Activated CD8-positive, alpha-beta memory T cell treated with anti-CD3 and anti-CD28 coated beads, Interleukin-2, amount 10 ng/mL, durations not matched to agents 7 days and 5 days (primary cell): Measurements from ENCODE around the gene LYPD3. TPM values are rescaled to one million over a fixed set of nuclear protein-coding genes. Genes with fewer than 3 reads are reported as not detected.
"Not testable (repeated sequence)": the region's sequence is repeated elsewhere in the genome, so short reads cannot be mapped to it uniquely, and the experiment has no call there.

Experiments used
- ATAC-seq: fragments of 150-1000 bp; cut with Tn5 transposase; one replicate; pipeline ENCODE4 v1.10.0; 2021; ENCODE audit warnings: moderate library complexity
- CTCF ChIA-PET: fragments of 350-600 bp; sonication (Branson Sonifier 250); formaldehyde crosslinking; loops from one replicate; lab custom pipeline; 2021; ENCODE audit warnings: antibody characterized with exemption; lab: Charles Lee
- DNase-seq: peaks from one replicate; pipeline ENCODE4 v3.0.0-alpha.2; 2020
- H3K27ac Mint-ChIP-seq: one replicate; pipeline ENCODE4 v1.8.0; 2021; ENCODE audit warnings: mild to moderate bottlenecking, mixed read lengths
- H3K27me3 Mint-ChIP-seq: one replicate; pipeline ENCODE4 v1.8.0; 2021; ENCODE audit warnings: mixed read lengths
- H3K36me3 Mint-ChIP-seq: one replicate; pipeline ENCODE4 v1.8.0; 2021; ENCODE audit warnings: mild to moderate bottlenecking, mixed read lengths
- H3K4me1 Mint-ChIP-seq: one replicate; pipeline ENCODE4 v1.8.0; 2021; ENCODE audit warnings: mixed read lengths
- H3K4me3 Mint-ChIP-seq: one replicate; pipeline ENCODE4 v1.8.0; 2021; ENCODE audit warnings: mild to moderate bottlenecking, moderate library complexity, mixed read lengths
- H3K9me3 Mint-ChIP-seq: one replicate; pipeline ENCODE4 v1.8.0; 2022; ENCODE audit warnings: low read depth, mixed read lengths
- total RNA-seq, 2 experiments: library from RNA; stranded (reverse); gene quantifications; one replicate each; pipeline ENCODE4 v1.2.3, GENCODE V29; 2021

LYPD3 gene
- total RNA-seq, 2 experiments from 2014 or later, result 0.23 to 0.33 TPM

DNA sequence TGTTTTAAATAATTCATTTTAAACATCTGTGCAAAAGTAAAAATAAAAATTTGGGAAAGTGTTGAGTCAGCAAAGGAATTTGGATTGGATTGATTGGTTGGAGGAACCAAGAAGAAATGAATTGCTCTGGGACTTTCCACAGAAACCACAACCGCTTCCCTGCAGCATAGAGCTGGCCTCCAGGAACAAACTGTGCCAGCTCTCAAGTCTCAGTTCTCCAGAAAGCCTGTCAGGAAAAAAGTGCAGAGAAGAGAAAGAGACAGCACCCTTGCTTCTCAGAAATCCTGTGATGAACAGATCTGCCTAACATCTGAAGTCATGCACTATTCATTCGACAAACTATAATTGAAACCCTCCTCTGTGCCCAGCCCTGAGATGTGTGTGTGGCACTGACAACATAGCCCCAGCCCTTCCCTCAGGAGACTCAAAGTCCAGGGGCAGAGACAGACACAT lies 14.8 kb downstream of the LYPD3 start:
- CTCF ChIA-PET, result interaction anchor here (1.1 kb wide), 1 partner anchor 69 kb away, joined by 4 read pairs; no protein-coding TSS in a partner anchor
- Mint-ChIP-seq H3K27ac (no peak overlapping the region), H3K9me3 (no peaks in the 10 kb centered on the region), H3K4me3 (no peak overlapping the region), H3K36me3 (no peaks in the 10 kb centered on the region), H3K27me3 (peaks cover 3% of the 10 kb centered on the region), H3K4me1 (peaks cover 13% of the 10 kb centered on the region)
- DNase-seq (no peak), ATAC-seq (no peak)

DNA sequence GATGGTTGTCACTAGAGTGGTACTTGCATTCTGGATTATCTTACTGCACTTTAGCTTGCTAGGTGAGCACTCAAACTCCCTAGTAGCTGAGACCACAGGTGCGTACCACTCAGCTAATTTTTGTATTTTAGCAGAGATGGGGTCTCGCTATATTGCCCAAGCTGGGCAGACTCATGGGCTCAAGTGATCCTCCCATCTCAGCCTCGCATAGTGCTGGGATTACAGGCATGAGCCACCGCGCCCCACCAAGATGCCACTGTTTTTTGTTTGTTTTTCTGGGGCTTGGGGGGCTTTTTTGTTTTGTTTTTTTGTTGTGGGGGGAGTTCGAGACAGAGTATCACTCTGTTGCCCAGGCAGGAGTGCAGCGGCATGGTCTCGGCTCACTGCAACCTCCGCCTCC lies 17.8 kb downstream of the LYPD3 start:
- ATAC-seq, result no peak
- Mint-ChIP-seq H3K27me3 (no peaks in the 10 kb centered on the region), H3K4me1 (peaks cover 16% of the 10 kb centered on the region), H3K9me3 (no peaks in the 10 kb centered on the region), H3K27ac (no peak overlapping the region), H3K36me3 (no peaks in the 10 kb centered on the region), H3K4me3 (no peak overlapping the region)
- no peak for DNase-seq
- CTCF ChIA-PET, result interaction anchor here (0.6 to 8.6 kb wide), 40 partner anchors 9 to 338 kb away, joined by 3 to 274 read pairs (median 5); partner anchors contain the start of genes ETHE1, IRGQ, LYPD3 and PHLDB3

DNA sequence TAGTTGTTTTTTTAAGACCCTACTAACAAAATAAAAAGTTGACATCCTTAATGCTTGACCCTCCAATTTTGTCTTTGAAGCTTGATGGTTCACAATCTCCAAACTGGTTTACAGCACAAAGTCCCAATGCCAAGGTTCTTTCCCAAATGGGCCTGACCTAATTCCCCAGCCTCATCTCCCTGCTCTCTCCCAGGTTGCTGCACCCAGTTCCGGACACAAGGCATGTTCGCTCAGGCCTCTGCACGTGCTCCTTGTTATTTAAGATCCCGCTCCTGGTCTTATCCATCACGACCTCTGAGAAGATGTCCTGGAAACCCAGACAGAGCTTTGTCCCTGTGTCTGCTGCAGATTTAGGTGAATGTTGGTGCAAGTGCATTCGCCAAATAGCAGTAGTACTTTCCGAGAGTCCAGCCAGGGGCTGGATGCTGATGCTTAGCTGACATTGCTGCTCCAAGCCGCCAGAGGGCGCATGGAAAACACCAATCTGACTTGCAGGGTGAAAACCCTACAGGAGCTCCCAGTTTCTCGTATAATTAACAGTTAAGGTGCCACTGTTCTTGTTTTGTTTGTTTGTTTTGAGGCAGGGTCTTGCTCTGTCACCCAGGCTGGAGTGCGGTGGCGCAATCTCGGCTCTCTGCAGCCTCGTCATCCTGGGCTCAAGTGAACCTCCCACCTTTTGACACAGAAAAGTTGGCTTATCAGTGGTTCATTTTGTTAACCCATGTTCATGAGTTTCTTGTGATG lies 18.5 kb downstream of the LYPD3 start:
- CTCF ChIA-PET, result interaction anchor here (0.6 to 8.6 kb wide), 45 partner anchors 8 to 338 kb away, joined by 3 to 274 read pairs (median 5); partner anchors contain the start of genes ETHE1, IRGQ, LYPD3 and PHLDB3
- no peak overlapping the region for H3K27ac Mint-ChIP-seq
- no peak overlapping the region for H3K4me3 Mint-ChIP-seq
- H3K9me3 Mint-ChIP-seq, result no peaks in the 10 kb centered on the region
- H3K27me3 Mint-ChIP-seq, result no peaks in the 10 kb centered on the region
- ATAC-seq (peak; percentile 76), DNase-seq (peak; percentile 82)
- H3K36me3 Mint-ChIP-seq, result no peaks in the 10 kb centered on the region
- peaks cover 16% of the 10 kb centered on the region for H3K4me1 Mint-ChIP-seq

GRCh38 chr19:43445426-43445825 lies 20.0 kb downstream of the LYPD3 start:
- Mint-ChIP-seq H3K27ac (no peak overlapping the region), H3K9me3 (no peaks in the 10 kb centered on the region), H3K4me3 (no peak overlapping the region), H3K4me1 (peaks cover 9% of the 10 kb centered on the region), H3K27me3 (no peaks in the 10 kb centered on the region), H3K36me3 (no peaks in the 10 kb centered on the region)
- CTCF ChIA-PET, result interaction anchor here (1.3 to 8.6 kb wide), 7 partner anchors 10 to 149 kb away, joined by 4 to 274 read pairs (median 27); partner anchors contain the start of genes ETHE1 and LYPD3
- DNase-seq (no peak), ATAC-seq (no peak)

- H3K27me3 Mint-ChIP-seq, result no peaks in the 10 kb centered on the region
- no peaks in the 10 kb centered on the region for H3K9me3 Mint-ChIP-seq
- H3K4me3 Mint-ChIP-seq, result no peak overlapping the region
- ATAC-seq, result no peak
- H3K27ac Mint-ChIP-seq, result no peak overlapping the region
- H3K36me3 Mint-ChIP-seq, result peaks cover 1% of the 10 kb centered on the region
- H3K4me1 Mint-ChIP-seq, result peaks cover 11% of the 10 kb centered on the region
- CTCF ChIA-PET, result interaction anchor here (1.3 to 8.6 kb wide), 6 partner anchors 13 to 150 kb away, joined by 4 to 274 read pairs (median 4); partner anchors contain the start of gene ETHE1
- no peak for DNase-seq
These were observed 20.7 kb downstream of the LYPD3 start for GRCh38 chr19:43444531-43445287.

DNA sequence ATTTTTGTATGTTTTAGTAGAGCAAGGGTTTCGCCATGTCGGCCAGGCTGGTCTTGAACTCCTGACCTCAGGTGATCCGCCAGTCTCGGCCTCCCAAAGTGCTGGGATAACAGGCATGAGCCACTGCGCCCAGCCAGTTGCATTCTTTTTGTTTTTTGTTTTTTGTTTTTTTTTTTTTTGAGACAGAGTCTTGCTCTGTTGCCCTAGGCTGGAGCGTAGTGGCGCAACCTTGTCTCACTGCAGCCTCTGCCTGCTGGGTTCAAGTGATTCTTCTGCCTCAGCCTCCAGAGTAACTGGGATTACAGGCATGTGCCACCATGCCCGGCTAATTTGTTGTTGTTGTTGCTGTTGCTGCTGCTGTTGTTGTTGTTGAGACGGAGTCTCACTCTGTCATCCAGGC lies 21.3 kb downstream of the LYPD3 start:
- H3K27ac Mint-ChIP-seq, H3K36me3 Mint-ChIP-seq, DNase-seq, H3K9me3 Mint-ChIP-seq, H3K4me3 Mint-ChIP-seq, H3K27me3 Mint-ChIP-seq, ATAC-seq: not testable (repeated sequence)
- peaks cover 16% of the 10 kb centered on the region for H3K4me1 Mint-ChIP-seq
- CTCF ChIA-PET, result interaction anchor here (1.5 to 8.6 kb wide), 2 partner anchors 20 to 78 kb away, joined by 4 to 274 read pairs; partner anchors contain the start of gene ETHE1

- no peak overlapping the region for H3K4me3 Mint-ChIP-seq
These were observed 23.7 kb downstream of the LYPD3 start for GRCh38 chr19:43441716-43442115.

DNA sequence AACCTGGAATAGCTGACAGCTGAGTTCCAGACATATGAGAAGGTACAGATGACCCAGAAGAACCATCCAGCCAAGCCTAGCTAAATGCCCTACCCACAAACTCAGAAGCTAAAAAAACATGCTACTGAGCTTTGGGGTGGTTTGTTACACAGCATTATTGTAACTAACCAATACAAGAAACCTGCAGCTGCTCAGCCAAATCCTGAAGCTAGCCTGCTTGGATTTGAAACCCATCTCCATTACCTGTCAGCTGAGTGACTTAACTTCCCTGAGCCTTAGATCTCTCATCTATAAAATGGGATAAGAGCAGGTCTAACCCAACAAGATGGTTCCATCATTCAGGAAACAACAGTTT lies 25.7 kb downstream of the LYPD3 start:
- DNase-seq, result no peak
- Mint-ChIP-seq H3K4me3 (no peak overlapping the region), H3K27me3 (no peaks in the 10 kb centered on the region), H3K36me3 (peaks cover 5% of the 10 kb centered on the region), H3K27ac (peak overlapping the region; percentile 74), H3K4me1 (peaks cover 21% of the 10 kb centered on the region), H3K9me3 (no peaks in the 10 kb centered on the region)
- CTCF ChIA-PET, result interaction anchor here (1.0 to 3.7 kb wide), 10 partner anchors 8 to 229 kb away, joined by 4 to 26 read pairs (median 5); partner anchors contain the start of genes PHLDB3 and ZNF575
- ATAC-seq, result no peak

More at GRCh38 chr19:43441716-43442115, 23.7 kb downstream of the LYPD3 start:
- H3K27ac Mint-ChIP-seq, result no peak overlapping the region
- H3K4me1 Mint-ChIP-seq, result peaks cover 24% of the 10 kb centered on the region
- peaks cover 5% of the 10 kb centered on the region for H3K36me3 Mint-ChIP-seq
- DNase-seq, result no peak
- CTCF ChIA-PET, result interaction anchor here (0.9 to 8.6 kb wide), 4 partner anchors 9 to 153 kb away, joined by 3 to 274 read pairs (median 7); partner anchors contain the start of gene ETHE1
- no peaks in the 10 kb centered on the region for H3K9me3 Mint-ChIP-seq
- H3K27me3 Mint-ChIP-seq, result no peaks in the 10 kb centered on the region
- no peak for ATAC-seq

DNA sequence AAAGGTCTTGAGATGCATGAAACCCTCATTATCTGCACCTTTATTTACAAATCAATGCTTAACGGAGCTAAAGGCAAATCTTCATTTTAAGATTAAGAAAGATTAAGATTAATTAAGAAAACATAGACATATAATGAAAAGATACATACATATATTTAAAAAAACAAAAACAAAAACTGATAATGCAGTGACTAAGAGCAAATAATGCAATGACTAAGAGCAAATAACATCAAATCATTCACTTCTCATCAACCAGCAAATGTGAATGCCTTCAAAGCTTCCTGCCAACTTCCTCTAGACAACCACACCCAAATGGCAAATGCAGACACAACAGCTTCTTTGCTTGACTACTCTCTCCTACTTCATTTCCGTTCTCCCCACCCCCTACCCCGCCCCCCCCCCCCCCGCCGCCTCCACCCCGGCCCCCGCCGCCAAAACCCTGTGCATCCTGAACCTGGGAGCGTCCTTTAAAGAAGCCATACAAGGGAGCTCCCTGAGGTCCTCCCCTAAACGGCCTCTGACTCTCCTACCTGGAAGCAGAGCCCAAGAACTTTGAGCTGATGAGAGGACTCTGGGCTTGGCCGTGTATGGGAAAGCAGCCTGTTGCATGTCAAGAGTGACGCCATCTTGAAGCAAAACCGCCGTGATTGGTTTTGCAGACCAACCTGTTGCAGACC lies 26.2 kb downstream of the LYPD3 start:
- peak overlapping the region; percentile 36 for H3K4me3 Mint-ChIP-seq
- ATAC-seq (peak; percentile 95), DNase-seq (peak; percentile 63)
- CTCF ChIA-PET, result interaction anchor here (0.6 to 3.7 kb wide), 11 partner anchors 9 to 229 kb away, joined by 3 to 26 read pairs (median 5); partner anchors contain the start of gene ZNF575
- H3K36me3 Mint-ChIP-seq, result peaks cover 5% of the 10 kb centered on the region
- peak overlapping the region; percentile 78 for H3K27ac Mint-ChIP-seq
- H3K9me3 Mint-ChIP-seq, result no peaks in the 10 kb centered on the region
- H3K27me3 Mint-ChIP-seq, result no peaks in the 10 kb centered on the region
- peaks cover 21% of the 10 kb centered on the region for H3K4me1 Mint-ChIP-seq

DNA sequence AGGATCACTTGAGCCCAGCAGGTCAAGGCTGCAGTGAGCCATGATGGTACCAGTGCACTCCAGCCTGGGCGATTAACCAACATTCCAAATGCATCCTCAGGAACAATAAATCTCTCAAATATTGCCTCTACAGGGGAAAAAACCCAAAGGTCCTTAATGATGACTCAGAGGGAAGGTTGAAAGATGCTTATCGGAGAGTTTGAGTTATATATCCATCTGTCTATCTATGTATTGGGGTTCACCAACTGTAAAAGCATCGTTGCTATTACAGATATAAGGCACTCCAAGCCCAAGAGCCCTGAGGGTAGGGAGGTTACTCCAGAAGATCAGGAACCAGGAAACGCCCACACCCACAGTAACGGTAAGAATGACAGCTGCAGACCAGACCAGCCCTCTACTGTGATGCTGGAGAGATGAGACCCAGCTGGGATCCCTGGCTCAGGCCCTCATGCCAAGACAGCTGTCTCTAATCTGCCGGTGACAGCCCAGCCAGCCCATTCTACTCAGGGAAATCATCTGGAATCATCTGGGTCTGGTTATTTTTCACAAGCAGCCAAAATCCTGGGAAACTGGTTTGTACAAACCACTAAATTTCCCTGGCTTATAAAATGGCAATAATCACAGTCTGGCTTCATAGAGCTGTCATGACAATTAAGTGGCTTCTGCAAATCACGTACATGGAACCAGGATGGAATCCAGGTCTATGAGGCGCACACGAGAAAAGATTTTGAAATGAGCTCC lies 26.9 kb downstream of the LYPD3 start:
- no peaks in the 10 kb centered on the region for H3K9me3 Mint-ChIP-seq
- H3K4me1 Mint-ChIP-seq, result peaks cover 21% of the 10 kb centered on the region
- CTCF ChIA-PET, result interaction anchor here (0.6 to 3.7 kb wide), 10 partner anchors 9 to 230 kb away, joined by 3 to 26 read pairs (median 5); no protein-coding TSS in a partner anchor
- no peaks in the 10 kb centered on the region for H3K27me3 Mint-ChIP-seq
- H3K27ac Mint-ChIP-seq, result peak overlapping the region; percentile 78
- DNase-seq (no peak), ATAC-seq (no peak)
- peaks cover 5% of the 10 kb centered on the region for H3K36me3 Mint-ChIP-seq
- H3K4me3 Mint-ChIP-seq, result peak overlapping the region; percentile 36

GRCh38 chr19:43437712-43438111 lies 27.7 kb downstream of the LYPD3 start:
- peaks cover 22% of the 10 kb centered on the region for H3K4me1 Mint-ChIP-seq
- H3K36me3 Mint-ChIP-seq, result peaks cover 5% of the 10 kb centered on the region
- CTCF ChIA-PET, result interaction anchor here (1.6 to 3.9 kb wide), 3 partner anchors 9 to 157 kb away, joined by 4 to 27 read pairs (median 19); no protein-coding TSS in a partner anchor
- no peak overlapping the region for H3K27ac Mint-ChIP-seq
- no peak overlapping the region for H3K4me3 Mint-ChIP-seq
- ATAC-seq, result no peak
- DNase-seq, result no peak
- H3K9me3 Mint-ChIP-seq, result no peaks in the 10 kb centered on the region
- H3K27me3 Mint-ChIP-seq, result no peaks in the 10 kb centered on the region

DNA sequence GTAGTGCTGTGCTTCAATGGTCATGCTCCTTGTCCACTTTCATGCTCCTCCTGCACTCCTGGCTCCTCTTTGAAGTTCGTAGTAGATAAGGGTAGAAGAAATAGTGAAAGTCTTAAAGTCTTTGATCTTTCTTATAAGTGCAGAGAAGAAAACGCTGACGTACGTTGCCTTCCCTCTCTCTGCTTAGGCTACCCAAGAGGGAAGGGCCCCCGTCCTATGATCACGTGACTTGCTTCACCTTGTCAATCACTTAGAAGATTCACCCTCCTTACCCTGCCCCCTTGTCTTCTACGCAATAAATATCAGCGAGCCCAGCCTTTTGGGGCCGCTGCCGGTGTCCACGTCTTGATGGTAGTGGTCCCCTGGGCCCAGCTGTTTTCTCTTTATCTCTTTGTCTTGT lies 28.1 kb downstream of the LYPD3 start:
- not testable (repeated sequence) for H3K4me3 Mint-ChIP-seq, ATAC-seq, H3K27me3 Mint-ChIP-seq, H3K27ac Mint-ChIP-seq, DNase-seq, H3K9me3 Mint-ChIP-seq, H3K36me3 Mint-ChIP-seq
- CTCF ChIA-PET, result interaction anchor here (1.3 to 3.9 kb wide), 2 partner anchors 9 to 12 kb away, joined by 3 to 27 read pairs; no protein-coding TSS in a partner anchor
- peaks cover 23% of the 10 kb centered on the region for H3K4me1 Mint-ChIP-seq
